SU-DHL-6 (cell line): ENCODE data around the gene ESAM.

Experiments
- H2AFZ ChIP-seq: fragments of 200-600 bp; sonication (generic); 2 replicates; pipeline ENCODE4 v1.6.1; 2014; ENCODE audit warnings: low read depth, mild to moderate bottlenecking, moderate library complexity, mixed read lengths, antibody characterized with exemption, low read length; ENCODE audit not compliant: severe bottlenecking
- H3F3A ChIP-seq: fragments of 200-600 bp; shearing (Covaris generic); 2 replicates; pipeline ENCODE4 v1.6.0; 2016; ENCODE audit warnings: antibody characterized with exemption, mild to moderate bottlenecking; ENCODE audit not compliant: insufficient read depth
- H3K27ac ChIP-seq: fragments of 200-600 bp; sonication (generic); 2 replicates; pipeline ENCODE4 v1.5.1; 2016; ENCODE audit warnings: low read depth, mild to moderate bottlenecking, low read length, moderate library complexity, mixed read lengths
- H3K27me3 ChIP-seq: fragments of 200-600 bp; sonication (generic), shearing (Covaris generic); 2 replicates; pipeline ENCODE4 v1.6.0; 2014; ENCODE audit warnings: mild to moderate bottlenecking, low read length
- H3K36me3 ChIP-seq: fragments of 200-600 bp; sonication (generic); 2 replicates; pipeline ENCODE4 v1.6.1; 2014; ENCODE audit warnings: mild to moderate bottlenecking, low read length, mixed read lengths
- H3K4me2 ChIP-seq: fragments of 300-600, 200-600 bp; shearing (Covaris generic), sonication (generic); 2 replicates; pipeline ENCODE4 v1.6.0; 2014; ENCODE audit warnings: low read length, low read depth, mild to moderate bottlenecking; ENCODE audit not compliant: poor library complexity, severe bottlenecking
- H3K4me3 ChIP-seq: fragments of 200-600 bp; sonication (generic); 2 replicates; pipeline ENCODE4 v1.5.1; 2014; ENCODE audit warnings: antibody characterized with exemption, low read length, mild to moderate bottlenecking, mixed read lengths; ENCODE audit not compliant: insufficient read depth, poor library complexity, severe bottlenecking
- H3K79me2 ChIP-seq: fragments of 200-600 bp; sonication (generic); 2 replicates; pipeline ENCODE4 v1.6.1; 2014; ENCODE audit warnings: mild to moderate bottlenecking, low read length, moderate library complexity; ENCODE audit not compliant: insufficient read depth
- H3K9ac ChIP-seq: fragments of 200-600 bp; sonication (generic); 2 replicates; pipeline ENCODE4 v1.7.0; 2014; ENCODE audit warnings: mild to moderate bottlenecking, low read length
- H3K9me2 ChIP-seq: fragments of 200-600 bp; sonication (generic); replicated peaks from 2 replicates; pipeline ENCODE4 v1.6.1; 2014; ENCODE audit warnings: low read length; ENCODE audit not compliant: insufficient read depth
- H3K9me3 ChIP-seq: fragments of 200-600 bp; sonication (generic); 2 replicates; pipeline ENCODE4 v1.6.1; 2014; ENCODE audit warnings: low read length, mixed read lengths; ENCODE audit not compliant: insufficient read depth
- H4K20me1 ChIP-seq: fragments of 200-600 bp; sonication (generic); 2 replicates; pipeline ENCODE4 v1.6.1; 2014; ENCODE audit warnings: low read depth, mild to moderate bottlenecking, antibody characterized with exemption, low read length, moderate library complexity, mixed read lengths
- CTCF ChIP-seq: fragments of 200-600 bp; sonication (generic); IDR thresholded peaks from one replicate; pipeline ENCODE4 v1.5.1; 2017; ENCODE audit warnings: antibody characterized with exemption, mild to moderate bottlenecking, low read length, moderate library complexity; ENCODE audit not compliant: insufficient read depth, poor library complexity, severe bottlenecking
- EZH2phosphoT487 ChIP-seq: fragments of 200-600 bp; sonication (generic), shearing (Covaris generic); conservative IDR thresholded peaks from 2 replicates; pipeline ENCODE4 v1.6.1; 2018; ENCODE audit warnings: mild to moderate bottlenecking, antibody characterized with exemption, low read length, moderate library complexity, mixed read lengths

The ESAM gene

GRCh38 chr11:124754710-124755109, 7.4 kb downstream of the ESAM start:
- no peaks in the 10 kb centered on the region for H3F3A ChIP-seq
- H2AFZ ChIP-seq, result no peak overlapping the region
- H3K9me3 ChIP-seq, result no peaks in the 10 kb centered on the region
- H3K79me2 ChIP-seq, result no peaks in the 10 kb centered on the region
- H3K9me2 ChIP-seq, result no peaks in the 10 kb centered on the region
- H3K4me3 ChIP-seq, result no peak overlapping the region
- H3K27ac ChIP-seq, result no peak overlapping the region
- H3K27me3 ChIP-seq, result no peaks in the 10 kb centered on the region
- no peak overlapping the region for H3K4me2 ChIP-seq
- no peak for TF ChIP-seq EZH2phosphoT487
- no peak for TF ChIP-seq CTCF
- H3K36me3 ChIP-seq, result no peaks in the 10 kb centered on the region
- no peak overlapping the region for H3K9ac ChIP-seq
- no peaks in the 10 kb centered on the region for H4K20me1 ChIP-seq

- H3K36me3 ChIP-seq, result no peaks in the 10 kb centered on the region
- H3K27ac ChIP-seq, result no peak overlapping the region
- H4K20me1 ChIP-seq, result no peaks in the 10 kb centered on the region
- no peaks in the 10 kb centered on the region for H3K79me2 ChIP-seq
- H3K4me3 ChIP-seq, result no peak overlapping the region
- no peak overlapping the region for H3K4me2 ChIP-seq
- no peak overlapping the region for H2AFZ ChIP-seq
- no peaks in the 10 kb centered on the region for H3K9me3 ChIP-seq
- H3K9me2 ChIP-seq, result no peaks in the 10 kb centered on the region
- H3K27me3 ChIP-seq, result no peaks in the 10 kb centered on the region
- no peak overlapping the region for H3K9ac ChIP-seq
- H3F3A ChIP-seq, result no peaks in the 10 kb centered on the region
- no peak for TF ChIP-seq CTCF
- TF ChIP-seq EZH2phosphoT487, result no peak
Measured at GRCh38 chr11:124754309-124754708, 7.8 kb downstream of the ESAM start.

- H4K20me1 ChIP-seq, result no peaks in the 10 kb centered on the region
- no peaks in the 10 kb centered on the region for H3F3A ChIP-seq
- no peaks in the 10 kb centered on the region for H3K9me3 ChIP-seq
- TF ChIP-seq EZH2phosphoT487 (no peak), CTCF (no peak)
- no peaks in the 10 kb centered on the region for H3K36me3 ChIP-seq
- no peaks in the 10 kb centered on the region for H3K27me3 ChIP-seq
- no peak overlapping the region for H3K27ac ChIP-seq
- no peaks in the 10 kb centered on the region for H3K9me2 ChIP-seq
- H3K9ac ChIP-seq, result no peak overlapping the region
- no peak overlapping the region for H2AFZ ChIP-seq
- H3K4me3 ChIP-seq, result no peak overlapping the region
- H3K4me2 ChIP-seq, result no peak overlapping the region
- H3K79me2 ChIP-seq, result no peaks in the 10 kb centered on the region
Measured at GRCh38 chr11:124753624-124754023, 8.5 kb downstream of the ESAM start.
